GM19324 (cell line): ENCODE data around the gene FCAR.
"Not testable (repeated sequence)": the region's sequence is repeated elsewhere in the genome, so short reads cannot be mapped to it uniquely, and the experiment has no call there.

Experiments used
- ATAC-seq: cut with Tn5 transposase; IDR thresholded peaks from one replicate; pipeline ENCODE4 v1.9.1; 2021; ENCODE audit warnings: mild to moderate bottlenecking, moderate library complexity; ENCODE audit not compliant: unreplicated experiment, low FRiP score

The FCAR gene

DNA sequence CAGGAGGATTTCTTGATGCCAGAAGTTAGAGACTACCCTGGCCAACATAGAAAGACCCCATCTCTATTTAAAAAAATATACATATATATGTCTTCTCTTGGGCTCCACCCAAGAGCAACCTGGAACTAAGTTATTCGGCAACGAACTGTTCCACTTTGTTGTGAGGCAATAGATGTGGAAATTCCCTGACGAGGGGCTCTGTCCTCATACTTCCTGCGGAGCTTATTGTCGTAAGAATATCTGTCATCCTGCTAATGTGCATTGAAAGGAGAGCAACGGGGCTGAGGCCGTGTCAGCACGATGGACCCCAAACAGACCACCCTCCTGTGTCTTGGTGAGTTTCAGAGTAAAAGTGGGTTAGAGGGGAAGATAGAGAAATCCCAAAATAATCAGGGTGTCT, at the start of gene FCAR:
Gene FCAR, plus strand, starts transcription at position 246 of the 400 bp plus-strand sequence. Its CDS starts 55 bp downstream, at position 301.
- ATAC-seq, result no peak

GRCh38 chr19:54824416-54824815, 49.6 kb upstream of the FCAR start:
- ATAC-seq, result not testable (repeated sequence)

GRCh38 chr19:54825326-54825725, 48.7 kb upstream of the FCAR start:
- not testable (repeated sequence) for ATAC-seq

- not testable (repeated sequence) for ATAC-seq
Measured at GRCh38 chr19:54828064-54828463, 46.0 kb upstream of the FCAR start.

- not testable (repeated sequence) for ATAC-seq
Measured at GRCh38 chr19:54832496-54832895, 41.5 kb upstream of the FCAR start, which contains the start of gene KIR2DS4. TSS of gene KIR2DS4 (plus strand) at chr19:54832676.

DNA sequence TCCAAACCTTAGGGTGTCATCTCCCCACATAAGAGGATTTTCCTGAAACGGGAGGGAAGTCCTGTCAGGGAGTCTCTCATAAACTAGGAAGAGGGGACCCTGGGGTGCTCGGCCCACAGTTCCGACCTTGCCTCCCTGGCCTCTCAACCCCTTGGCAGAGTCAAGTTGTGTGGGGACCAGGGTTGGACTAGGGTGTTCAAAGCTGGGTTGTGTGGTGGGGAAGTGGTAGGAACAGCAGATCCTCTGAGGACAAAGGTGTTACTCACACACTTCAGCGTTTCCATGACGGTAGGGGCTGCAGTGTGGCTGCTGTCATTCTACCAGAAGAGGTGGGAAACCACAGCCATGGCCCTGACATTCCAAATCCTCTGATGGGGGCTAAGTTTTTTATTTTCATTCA, 38.9 kb upstream of the FCAR start:
- not testable (repeated sequence) for ATAC-seq

DNA sequence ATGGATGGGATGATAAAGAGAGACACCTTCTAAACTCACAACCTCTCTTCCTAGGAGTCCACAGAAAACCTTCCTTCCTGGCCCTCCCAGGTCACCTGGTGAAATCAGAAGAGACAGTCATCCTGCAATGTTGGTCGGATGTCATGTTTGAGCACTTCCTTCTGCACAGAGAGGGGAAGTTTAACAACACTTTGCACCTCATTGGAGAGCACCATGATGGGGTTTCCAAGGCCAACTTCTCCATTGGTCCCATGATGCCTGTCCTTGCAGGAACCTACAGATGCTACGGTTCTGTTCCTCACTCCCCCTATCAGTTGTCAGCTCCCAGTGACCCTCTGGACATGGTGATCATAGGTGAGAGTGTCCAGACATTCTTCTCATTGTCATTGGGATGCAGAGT, 36.5 kb upstream of the FCAR start:
- ATAC-seq, result not testable (repeated sequence)

DNA sequence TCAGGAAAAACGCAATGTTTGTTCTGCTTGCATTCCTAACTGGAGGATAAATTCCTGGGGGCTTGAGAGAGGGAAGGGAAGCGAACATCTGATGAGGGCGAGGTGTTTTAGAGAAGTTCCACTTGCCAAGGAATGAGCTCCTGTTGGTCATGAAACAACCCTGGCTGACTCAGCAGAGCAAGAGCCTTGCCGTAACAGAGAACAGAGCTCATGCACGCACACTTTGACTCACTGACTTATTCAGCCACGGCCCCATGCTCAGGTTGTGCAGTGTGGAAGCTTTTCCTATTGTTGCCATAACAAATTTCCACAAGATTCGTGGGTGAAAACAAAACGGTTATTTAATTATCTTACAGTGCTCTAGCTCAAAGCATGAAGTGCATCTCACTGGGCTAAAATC, 30.9 kb upstream of the FCAR start:
- ATAC-seq, result not testable (repeated sequence)

DNA sequence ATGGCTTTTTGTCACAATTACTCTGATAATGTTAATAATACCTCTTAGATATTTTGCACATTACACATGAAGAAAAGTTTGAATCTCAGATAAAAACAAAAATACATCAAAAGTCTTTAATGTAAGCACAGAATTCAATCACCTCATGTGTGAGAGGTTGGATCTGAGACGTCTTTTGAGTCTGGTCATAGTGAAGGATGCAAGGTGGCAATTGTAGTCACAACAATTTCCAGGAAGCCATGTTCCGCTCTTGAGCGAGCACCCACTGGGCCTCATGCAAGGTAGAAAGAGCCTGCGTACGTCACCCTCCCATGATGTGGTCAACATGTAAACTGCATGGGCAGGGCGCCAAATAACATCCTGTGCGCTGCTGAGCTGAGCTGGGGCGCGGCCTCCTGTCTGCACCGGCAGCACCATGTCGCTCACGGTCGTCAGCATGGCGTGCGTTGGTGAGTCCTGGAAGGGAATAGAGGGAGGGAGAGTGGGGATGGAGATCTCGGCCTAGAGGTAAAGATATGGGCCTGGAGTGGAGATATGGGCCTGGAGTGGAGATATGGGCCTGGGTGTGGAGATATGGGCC, 23.9 kb upstream of the FCAR start, which contains the start of gene KIR3DL2:
Gene KIR3DL2, plus strand, starts transcription at position 383 of the 580 bp plus-strand sequence. Its CDS starts 33 bp downstream, at position 416.
- not testable (repeated sequence) for ATAC-seq

DNA sequence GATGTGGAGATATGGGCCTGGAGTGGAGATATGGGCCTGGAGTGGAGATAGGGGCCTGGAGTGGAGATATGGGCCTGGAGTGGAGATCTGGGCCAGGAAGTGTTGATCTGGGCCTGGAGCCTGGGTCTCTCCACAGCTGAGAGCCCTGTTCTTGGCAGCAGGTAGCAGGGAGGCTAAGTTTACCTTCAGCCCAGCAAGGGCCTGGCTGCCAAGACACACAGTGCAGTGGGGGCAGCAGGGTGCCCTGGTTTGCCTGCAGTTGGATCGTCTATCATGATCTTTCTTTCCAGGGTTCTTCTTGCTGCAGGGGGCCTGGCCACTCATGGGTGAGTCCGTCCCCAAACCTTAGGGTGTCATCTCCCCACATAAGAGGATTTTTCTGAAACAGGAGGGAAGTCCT, 23.1 kb upstream of the FCAR start:
- no peak for ATAC-seq

GRCh38 chr19:54851353-54851752, 22.7 kb upstream of the FCAR start:
- ATAC-seq, result no peak

GRCh38 chr19:54855241-54855640, 18.8 kb upstream of the FCAR start:
- not testable (repeated sequence) for ATAC-seq

DNA sequence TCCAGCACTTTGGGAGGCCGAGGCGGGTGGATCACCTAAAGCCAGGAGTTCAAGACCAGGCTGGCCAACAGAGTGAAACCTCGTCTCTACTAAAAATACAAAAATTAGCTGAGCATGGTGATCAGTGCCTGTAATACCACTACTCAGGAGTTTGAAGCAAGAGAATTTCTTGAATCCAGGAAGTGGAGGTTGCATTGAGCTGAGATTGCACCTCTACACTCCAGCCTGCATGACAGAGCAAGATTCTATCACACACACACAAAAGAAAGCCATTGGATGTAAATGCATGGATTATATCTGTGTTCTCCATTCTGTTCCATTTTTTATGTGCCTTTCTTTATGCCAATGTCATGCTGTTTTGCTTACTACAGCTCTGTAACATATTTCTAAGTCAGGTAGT, 15.6 kb upstream of the FCAR start:
- not testable (repeated sequence) for ATAC-seq

DNA sequence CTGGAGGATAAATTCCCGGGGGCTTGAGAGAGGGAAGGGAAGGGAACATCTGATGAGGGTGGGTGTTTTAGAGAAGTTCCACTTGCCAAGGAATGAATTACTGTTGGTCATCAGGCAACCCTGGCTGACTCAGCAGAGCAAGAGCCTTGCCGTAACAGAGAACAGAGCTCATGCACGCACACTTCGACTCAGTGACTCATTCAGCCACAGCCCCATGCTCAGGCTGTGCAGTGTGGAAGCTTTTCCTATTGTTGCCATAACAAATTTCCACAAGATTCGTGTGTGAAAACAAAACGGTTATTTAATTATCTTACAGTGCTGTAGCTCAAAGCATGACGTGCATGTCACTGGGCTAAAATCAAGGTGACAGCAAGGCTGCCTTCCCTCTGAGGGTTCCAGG, 14.6 kb upstream of the FCAR start:
- ATAC-seq, result not testable (repeated sequence)

DNA sequence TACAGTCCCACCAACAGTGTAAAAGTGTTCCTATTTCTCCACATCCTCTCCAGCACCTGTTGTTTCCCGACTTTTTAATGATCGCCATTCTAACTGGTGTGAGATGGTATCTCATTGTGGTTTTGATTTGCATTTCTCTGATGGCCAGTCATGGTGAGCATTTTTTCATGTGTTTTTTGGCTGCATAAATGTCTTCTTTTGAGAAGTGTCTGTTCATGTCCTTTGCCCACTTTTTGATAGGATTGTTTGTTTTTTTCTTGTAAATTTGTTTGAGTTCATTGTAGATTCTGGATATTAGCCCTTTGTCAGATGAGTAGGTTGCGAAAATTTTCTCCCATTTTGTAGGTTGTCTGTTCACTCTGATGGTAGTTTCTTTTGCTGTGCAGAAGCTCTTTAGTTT, 10.6 kb upstream of the FCAR start:
- ATAC-seq, result not testable (repeated sequence)

GRCh38 chr19:54871696-54872095, 2.3 kb upstream of the FCAR start:
- no peak for ATAC-seq

DNA sequence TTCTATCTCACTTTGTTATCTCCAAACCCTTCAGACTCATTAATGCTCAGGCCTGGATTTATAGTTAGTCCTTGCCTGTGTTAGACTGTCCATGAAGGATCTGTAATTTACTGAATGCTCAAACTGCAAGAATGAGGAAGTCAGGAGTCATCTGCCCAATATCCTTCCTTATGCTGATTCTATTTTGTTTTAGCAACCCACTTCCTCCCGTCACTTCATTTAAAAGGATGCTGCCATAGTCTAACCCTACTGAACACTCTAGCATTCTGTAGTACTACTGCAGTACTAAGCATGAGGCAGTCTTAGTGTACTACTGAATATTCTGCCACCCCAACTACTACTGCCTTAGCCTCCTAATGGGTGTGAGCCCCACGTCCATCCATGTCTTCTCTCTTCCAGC, 1.5 kb downstream of the FCAR start:
- ATAC-seq, result no peak

DNA sequence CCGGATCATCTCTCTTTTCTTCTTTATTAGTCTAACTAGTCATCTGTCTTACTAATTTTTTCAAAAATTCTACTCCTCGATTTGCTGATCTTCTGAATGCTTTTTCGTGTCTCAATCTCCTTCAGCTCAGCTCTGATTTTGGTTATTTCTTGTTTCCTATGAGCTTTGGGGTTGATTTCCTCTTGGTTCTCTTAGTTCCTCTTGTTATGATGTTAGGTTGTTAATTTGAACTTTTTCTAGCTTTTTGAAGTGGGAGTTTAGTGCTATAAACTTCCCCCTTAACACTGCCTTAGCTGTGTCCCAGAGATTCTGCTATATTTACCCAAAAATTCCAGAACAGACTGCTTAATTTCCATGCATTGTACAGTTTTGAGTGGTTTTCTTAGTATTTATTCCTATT, 3.4 kb downstream of the FCAR start:
- no peak for ATAC-seq

DNA sequence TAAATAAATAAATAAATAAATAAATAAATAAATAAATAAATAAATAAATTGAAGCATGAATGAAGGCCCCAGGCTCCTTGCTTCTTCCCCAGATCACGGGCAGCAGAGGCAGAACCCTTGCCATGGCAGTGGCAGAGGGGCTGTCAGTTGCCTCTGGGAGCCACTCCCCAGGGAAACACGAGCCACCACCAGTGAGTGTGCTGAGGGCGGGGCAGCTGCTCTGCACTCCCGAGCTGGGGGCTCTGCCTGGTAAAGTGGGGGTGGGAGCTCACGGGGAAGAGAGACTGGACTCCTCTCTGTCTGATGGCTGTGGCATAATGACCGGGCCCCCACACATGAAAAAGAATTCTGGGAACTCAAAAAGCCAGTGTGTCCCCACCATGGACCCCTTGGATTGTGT, 7.8 kb downstream of the FCAR start:
- no peak for ATAC-seq

GRCh38 chr19:54882758-54883157, 8.7 kb downstream of the FCAR start:
- no peak for ATAC-seq

- no peak for ATAC-seq
Measured at GRCh38 chr19:54883228-54883627, 9.2 kb downstream of the FCAR start.

GRCh38 chr19:54888239-54888638, 14.2 kb downstream of the FCAR start:
- ATAC-seq, result no peak

GRCh38 chr19:54889566-54889965, 15.5 kb downstream of the FCAR start:
- no peak for ATAC-seq
